Adrenal gland (tissue), 12 donors: ENCODE measurements around the gene TK2. TPM values are rescaled to one million over a fixed set of nuclear protein-coding genes. Genes with fewer than 3 reads are reported as not detected.

Source experiments
- DNase-seq, 7 donors: peaks; one replicate each; pipeline ENCODE4 v3.0.0-alpha.2; 2019 to 2020
- H3K27ac ChIP-seq, 5 donors: fragments of 200-600 bp; sonication (generic) in 4 of 5; 1 replicate in 3 of 5; 2 replicates in 2 of 5; pipeline versions ENCODE4 v1.5.1 to v1.8.0; 2016 to 2020; ENCODE audit warnings: mild to moderate bottlenecking in 1 of 5
- H3K27me3 ChIP-seq: fragments of 200-600 bp; 2 replicates; pipeline ENCODE4 v1.8.0; 2021
- H3K36me3 ChIP-seq, 2 donors: fragments of 200-600 bp; replicated peaks in 1 of 2; 1 replicate in 1 of 2; 2 replicates in 1 of 2; pipeline versions ENCODE4 v1.5.1 to v1.8.0; 2018 to 2022
- H3K4me1 ChIP-seq, 2 donors: fragments of 200-600 bp; replicated peaks in 1 of 2; 1 replicate in 1 of 2; 2 replicates in 1 of 2; pipeline versions ENCODE4 v1.5.1 to v1.8.0; 2018 to 2021
- H3K4me3 ChIP-seq, 4 donors: fragments of 200-600 bp; sonication (generic) in 3 of 4; one replicate each; pipeline ENCODE4 v1.5.1; 2016 to 2018
- H3K9me3 ChIP-seq, 3 donors: fragments of 200-600 bp; sonication (generic) in 1 of 3; replicated peaks in 1 of 3; 1 replicate in 2 of 3; 2 replicates in 1 of 3; pipeline versions ENCODE4 v1.5.1 to v1.8.0; 2016 to 2021
- CTCF ChIP-seq, 6 experiments: fragments of 450-650 bp in 4 of 6; fragments of 200-600 bp in 2 of 6; sonication (generic) in 1 of 6; IDR thresholded peaks; 1 replicate in 5 of 6; 2 replicates in 1 of 6; pipeline versions ENCODE4 v1.5.1 to v1.8.0; 2016 to 2021; ENCODE audit warnings: antibody characterized with exemption in 6 of 6, mild to moderate bottlenecking in 2 of 6, moderate library complexity in 1 of 6
- POLR2A ChIP-seq, 2 donors: fragments of 450-650 bp; IDR thresholded peaks; one replicate each; pipeline ENCODE4 v1.6.1; 2017; ENCODE audit warnings: antibody characterized with exemption in 2 of 2, mild to moderate bottlenecking in 2 of 2, moderate library complexity in 1 of 2
- WGBS, 4 donors: extraction: QIAGEN DNeasy Blood & Tissue Kit in 2 of 4; methylation state at CpG; one replicate each; pipeline versions ENCODE4 v1.1.5 to v1.1.7; 2013 to 2017; 5-methylcytosine and 5-hydroxymethylcytosine counted together
- intact Hi-C, 2 donors: fragments of 100-400 bp; cut with DNase I; formaldehyde crosslinking; loops; one replicate each; pipeline versions ENCODE4 v1.14.1 to v1.15.0; 2022 to 2023
- polyA plus RNA-seq, 3 donors: library from polyadenylated mRNA; stranded (reverse); fragments of 200-250 nt in 2 of 3; fragments of 350-450 nt in 1 of 3; fragmentation: Illumina TruSeq in 1 of 3; extraction: RNeasy Lipid Tissue Mini Kit (QIAGEN cat#74804) in 1 of 3; gene quantifications; one replicate each; pipeline ENCODE4 v1.2.3, GENCODE V29; 2013 to 2014
- total RNA-seq, 9 donors: library from RNA; depleted of rRNA in 4 of 9; stranded (reverse); fragments of >200 nt in 4 of 9; fragments of 120-200 nt in 1 of 9; fragmentation: NEBNext Ultra II Directional in 1 of 9; extraction: Animal tissue kit (Norgen Biotek cat#: 25700) in 1 of 9; gene quantifications; one replicate each; pipeline versions ENCODE4 v1.1.0 to v1.2.4, GENCODE V29; 2013 to 2023
- donor health status: healthy with polysubstance abuse.
- donor health status: Bipolar disorder and iron deficiency.
- donor health status: DM: yes; HTN: yes; CAD: no.
- donor health status: DM: no; HTN: no; CAD: no.
- donor health status: DM: no; HTN: no; CAD: no.
- donor health status: DM: yes; HTN: yes; CAD: no.

The TK2 gene
- total and polyA plus RNA-seq, 12 donors = 24.9 to 78.9 (median 59.3) TPM

- no peaks in the 10 kb centered on the region for H3K27me3 ChIP-seq
- H3K4me3 ChIP-seq = no peak overlapping the region
- intact Hi-C loops = loop anchor here (5.0 to 10.0 kb wide), 2 partner anchors 123 to 126 kb away; partner anchors contain the start of gene CMTM3 (in 2 of the 2)
- no peaks in the 10 kb centered on the region for H3K9me3 ChIP-seq
- no peak overlapping the region for H3K27ac ChIP-seq
- H3K4me1 ChIP-seq = no peaks in the 10 kb centered on the region
- peak; percentile 69 to 87 (median 77) for DNase-seq
- no peak for TF ChIP-seq POLR2A (IDR thresholded peaks at IDR 0.05)
- TF ChIP-seq CTCF (IDR thresholded peaks at IDR 0.05) = peak; percentile 62 to 80 (median 76)
- no peaks in the 10 kb centered on the region for H3K36me3 ChIP-seq
- WGBS, 4 donors = 14 to 27% (median 23%) methylated on average over 8 to 10 of the region's 10 CpGs
Observed at GRCh38 chr16:66478733-66479511, 71.0 kb downstream of the TK2 start.

GRCh38 chr16:66477028-66477515, 72.8 kb downstream of the TK2 start:
- no peak overlapping the region for H3K4me3 ChIP-seq
- H3K27me3 ChIP-seq = no peaks in the 10 kb centered on the region
- intact Hi-C loops = loop anchor here (5.0 to 10.0 kb wide), 2 partner anchors 125 to 128 kb away; partner anchors contain the start of gene CMTM3 (in 2 of the 2)
- WGBS, 4 donors = 41 to 59% (median 51%) methylated on average over 1 to 2 of the region's 2 CpGs
- H3K9me3 ChIP-seq = no peaks in the 10 kb centered on the region
- DNase-seq = no peak
- H3K4me1 ChIP-seq = no peaks in the 10 kb centered on the region
- no peaks in the 10 kb centered on the region for H3K36me3 ChIP-seq
- TF ChIP-seq POLR2A (IDR thresholded peaks at IDR 0.05) = no peak
- TF ChIP-seq CTCF (IDR thresholded peaks at IDR 0.05) = no peak
- H3K27ac ChIP-seq = no peak overlapping the region

- H3K36me3 ChIP-seq = no peaks in the 10 kb centered on the region
- no peaks in the 10 kb centered on the region for H3K4me1 ChIP-seq
- intact Hi-C loops = loop anchor here (5.0 to 10.0 kb wide), 2 partner anchors 126 to 128 kb away; partner anchors contain the start of gene CMTM3 (in 2 of the 2)
- DNase-seq = peak in 2 of 7 donors; percentile 28 to 45
- WGBS, 4 donors = 43 to 55% (median 55%) methylated on average over 6 to 8 of the region's 8 CpGs
- H3K27ac ChIP-seq = no peak overlapping the region
- TF ChIP-seq CTCF (IDR thresholded peaks at IDR 0.05) (no peak), POLR2A (IDR thresholded peaks at IDR 0.05) (no peak)
- no peak overlapping the region for H3K4me3 ChIP-seq
- H3K9me3 ChIP-seq = no peaks in the 10 kb centered on the region
- no peaks in the 10 kb centered on the region for H3K27me3 ChIP-seq
Observed at GRCh38 chr16:66476328-66477027, 73.4 kb downstream of the TK2 start.

- no peak overlapping the region for H3K4me3 ChIP-seq
- no peak overlapping the region for H3K27ac ChIP-seq
- H3K4me1 ChIP-seq = no peaks in the 10 kb centered on the region
- intact Hi-C loops = loop anchor here (5.0 to 10.0 kb wide), 2 partner anchors 127 to 130 kb away; partner anchors contain the start of gene CMTM3 (in 2 of the 2)
- no peaks in the 10 kb centered on the region for H3K9me3 ChIP-seq
- TF ChIP-seq POLR2A (IDR thresholded peaks at IDR 0.05) = no peak
- TF ChIP-seq CTCF (IDR thresholded peaks at IDR 0.05) = no peak
- H3K36me3 ChIP-seq = no peaks in the 10 kb centered on the region
- DNase-seq = no peak
- WGBS, 4 donors = 72 to 95% (median 86%) methylated on average over 1 to 2 of the region's 2 CpGs
- H3K27me3 ChIP-seq = no peaks in the 10 kb centered on the region
Observed at GRCh38 chr16:66475232-66475631, 74.7 kb downstream of the TK2 start.
